HT-29 (cell line): ENCODE measurements around the gene ECE1. TPM values are rescaled to one million over a fixed set of nuclear protein-coding genes. Genes with fewer than 3 reads are reported as not detected.
A peak's percentile ranks its signal among the peaks of the same experiment; 100 is the strongest.
"Not testable (repeated sequence)": the region's sequence is repeated elsewhere in the genome, so short reads cannot be mapped to it uniquely, and the experiment has no call there.

Experiments
- DNase-seq: peaks from one replicate; pipeline ENCODE4 v3.0.0-alpha.2; 2015; ENCODE audit warnings: low spot score
- total RNA-seq: library from RNA; depleted of rRNA; stranded (reverse); fragments of >200 nt; shearing (Covaris generic); gene quantifications from 2 replicates; pipeline ENCODE4 v1.2.3, GENCODE V29; 2014

The ECE1 gene
- total RNA-seq, 1 experiment from 2014 or later: 77.6 TPM

- no peak for DNase-seq
Measured at GRCh38 chr1:21292984-21293536, 2.8 kb upstream of the ECE1 start.

GRCh38 chr1:21292503-21292983, 2.3 kb upstream of the ECE1 start:
- no peak for DNase-seq

GRCh38 chr1:21291964-21292363, 1.7 kb upstream of the ECE1 start:
- no peak for DNase-seq

- no peak for DNase-seq
Measured at GRCh38 chr1:21291184-21291583, 921 bp upstream of the ECE1 start.

GRCh38 chr1:21290546-21290944, 282 bp upstream of the ECE1 start:
- no peak for DNase-seq

- no peak for DNase-seq
Measured at GRCh38 chr1:21289127-21289526, 1.1 kb downstream of the ECE1 start.

GRCh38 chr1:21287905-21288514, 2.3 kb downstream of the ECE1 start:
- no peak for DNase-seq

GRCh38 chr1:21285386-21285785, 4.9 kb downstream of the ECE1 start:
- DNase-seq: not testable (repeated sequence)

- no peak for DNase-seq
Measured at GRCh38 chr1:21285055-21285372, 5.2 kb downstream of the ECE1 start.

- no peak for DNase-seq
Measured at GRCh38 chr1:21284206-21285054, 5.8 kb downstream of the ECE1 start.

GRCh38 chr1:21283524-21283923, 6.7 kb downstream of the ECE1 start:
- DNase-seq: no peak

GRCh38 chr1:21282020-21282419, 8.2 kb downstream of the ECE1 start:
- not testable (repeated sequence) for DNase-seq

GRCh38 chr1:21280482-21280881, 9.8 kb downstream of the ECE1 start:
- DNase-seq: no peak

GRCh38 chr1:21280011-21280471, 10.2 kb downstream of the ECE1 start:
- no peak for DNase-seq

- no peak for DNase-seq
Measured at GRCh38 chr1:21278860-21279845, 11.1 kb downstream of the ECE1 start.

GRCh38 chr1:21278208-21278859, 11.9 kb downstream of the ECE1 start:
- DNase-seq: no peak

- DNase-seq: no peak
Measured at GRCh38 chr1:21277180-21277579, 13.1 kb downstream of the ECE1 start.

- DNase-seq: no peak
Measured at GRCh38 chr1:21272540-21272939, 17.7 kb downstream of the ECE1 start.

GRCh38 chr1:21271550-21271949, 18.7 kb downstream of the ECE1 start:
- DNase-seq: no peak

GRCh38 chr1:21270086-21270689, 20.1 kb downstream of the ECE1 start:
- peak; percentile 76 for DNase-seq
